Omental fat pad (tissue), 4 donors: ENCODE results near the gene MAPK12. TPM values are rescaled to one million over a fixed set of nuclear protein-coding genes. Genes with fewer than 3 reads are reported as not detected.

Source experiments
- ATAC-seq: fragments of 150-250 bp; one replicate; pipeline ENCODE4 v1.9.1; 2016; ENCODE audit warnings: mild to moderate bottlenecking, moderate library complexity; ENCODE audit not compliant: low FRiP score
- DNase-seq: peaks from one replicate; pipeline ENCODE4 v3.0.0-alpha.2; 2019; ENCODE audit warnings: low spot score
- total RNA-seq, 4 donors: library from RNA; depleted of rRNA; stranded (reverse); fragments of >200 nt; gene quantifications; one replicate each; pipeline ENCODE4 v1.1.0, GENCODE V29; 2016
- TF ChIP-seq, protein P1 (sequence below), 3 donors: fragments of 450-650 bp; IDR thresholded peaks; one replicate each; pipeline ENCODE4 v1.5.1; 2016 to 2017; ENCODE audit warnings: antibody characterized with exemption in 3 of 3, mild to moderate bottlenecking in 3 of 3, moderate library complexity in 2 of 3

MAPK12 gene
- total RNA-seq, 4 donors from 2014 or later, result 7.9 to 31.1 (median 17.8) TPM

GRCh38 chr22:50266994-50267393 is 5.5 kb upstream of the MAPK12 start:
- TF ChIP-seq, protein P1, sequence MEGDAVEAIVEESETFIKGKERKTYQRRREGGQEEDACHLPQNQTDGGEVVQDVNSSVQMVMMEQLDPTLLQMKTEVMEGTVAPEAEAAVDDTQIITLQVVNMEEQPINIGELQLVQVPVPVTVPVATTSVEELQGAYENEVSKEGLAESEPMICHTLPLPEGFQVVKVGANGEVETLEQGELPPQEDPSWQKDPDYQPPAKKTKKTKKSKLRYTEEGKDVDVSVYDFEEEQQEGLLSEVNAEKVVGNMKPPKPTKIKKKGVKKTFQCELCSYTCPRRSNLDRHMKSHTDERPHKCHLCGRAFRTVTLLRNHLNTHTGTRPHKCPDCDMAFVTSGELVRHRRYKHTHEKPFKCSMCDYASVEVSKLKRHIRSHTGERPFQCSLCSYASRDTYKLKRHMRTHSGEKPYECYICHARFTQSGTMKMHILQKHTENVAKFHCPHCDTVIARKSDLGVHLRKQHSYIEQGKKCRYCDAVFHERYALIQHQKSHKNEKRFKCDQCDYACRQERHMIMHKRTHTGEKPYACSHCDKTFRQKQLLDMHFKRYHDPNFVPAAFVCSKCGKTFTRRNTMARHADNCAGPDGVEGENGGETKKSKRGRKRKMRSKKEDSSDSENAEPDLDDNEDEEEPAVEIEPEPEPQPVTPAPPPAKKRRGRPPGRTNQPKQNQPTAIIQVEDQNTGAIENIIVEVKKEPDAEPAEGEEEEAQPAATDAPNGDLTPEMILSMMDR (IDR thresholded peaks at IDR 0.05), result no peak
- DNase-seq (no peak), ATAC-seq (no peak)

GRCh38 chr22:50264946-50265669 is 3.6 kb upstream of the MAPK12 start:
- ATAC-seq (no peak), DNase-seq (no peak)
- TF ChIP-seq, protein P1 (IDR thresholded peaks at IDR 0.05), result no peak

- ATAC-seq (no peak), DNase-seq (no peak)
- TF ChIP-seq, protein P1 (IDR thresholded peaks at IDR 0.05), result no peak
Observed at GRCh38 chr22:50264104-50264745, 2.7 kb upstream of the MAPK12 start.

- ATAC-seq (no peak), DNase-seq (no peak)
- TF ChIP-seq, protein P1 (IDR thresholded peaks at IDR 0.05), result no peak
Observed at GRCh38 chr22:50262973-50263617, 1.6 kb upstream of the MAPK12 start.

GRCh38 chr22:50262460-50262911 is 1.0 kb upstream of the MAPK12 start:
- no peak for ATAC-seq
- TF ChIP-seq, protein P1 (IDR thresholded peaks at IDR 0.05), result no peak
- DNase-seq, result no peak

DNA sequence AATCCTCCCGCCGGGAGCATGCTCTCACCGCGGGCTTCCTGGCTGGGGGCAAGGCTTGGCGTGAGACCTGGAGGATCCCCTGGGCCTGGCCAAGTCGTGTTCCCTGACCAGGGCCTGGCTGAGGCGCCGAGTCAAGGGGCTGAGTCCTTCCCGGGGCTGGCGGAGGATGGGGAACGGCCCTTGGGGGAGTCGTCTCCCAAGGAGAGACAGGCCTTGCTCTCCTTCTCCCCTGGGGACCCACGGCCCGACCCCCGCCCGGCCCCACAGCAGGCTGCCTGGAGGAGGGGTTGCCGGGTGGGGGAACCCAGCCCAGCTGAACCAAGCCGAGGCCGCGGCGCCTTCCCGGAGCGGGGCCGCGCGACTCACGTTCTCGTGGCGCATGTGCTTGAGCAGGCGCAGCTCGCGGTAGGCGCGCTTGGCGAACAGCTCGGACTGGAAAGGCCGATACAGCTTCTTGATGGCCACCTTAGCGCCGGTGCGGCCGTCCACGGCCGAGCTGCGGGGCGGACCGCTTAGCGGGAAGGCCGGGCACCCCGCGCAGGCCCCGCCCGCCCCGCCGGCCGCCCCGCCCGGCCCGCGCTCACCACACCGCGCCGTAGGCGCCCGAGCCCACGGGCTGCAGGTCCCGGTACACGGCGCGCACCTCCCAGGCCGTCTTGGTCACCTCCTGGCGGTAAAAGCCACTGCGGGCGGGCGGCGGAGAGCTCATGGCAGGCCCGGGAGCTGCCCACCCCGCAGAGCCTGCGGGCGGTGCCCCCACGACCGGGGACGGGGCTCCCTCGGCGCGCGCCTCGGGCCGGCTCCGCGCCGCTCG is 475 bp downstream of the MAPK12 start:
- ATAC-seq, result peak; percentile 25
- TF ChIP-seq, protein P1 (IDR thresholded peaks at IDR 0.05), result no peak
- no peak for DNase-seq
